NCI-H2107 (cell line): ENCODE measurements around the gene VWA3B.
"Not testable (repeated sequence)": the region's sequence is repeated elsewhere in the genome, so short reads cannot be mapped to it uniquely, and the experiment has no call there.

Source experiments
- DNase-seq: peaks from one replicate; lab custom pipeline; 2025; lab: John Stamatoyannopoulos, UW

The VWA3B gene

GRCh38 chr2:98252038-98252773 is 165.2 kb downstream of the VWA3B start:
- no peak for DNase-seq

- no peak for DNase-seq
Measured at GRCh38 chr2:98253461-98254070, 166.6 kb downstream of the VWA3B start.

GRCh38 chr2:98254504-98255059 is 167.6 kb downstream of the VWA3B start:
- DNase-seq = no peak

GRCh38 chr2:98258906-98259305 is 171.9 kb downstream of the VWA3B start:
- no peak for DNase-seq

- no peak for DNase-seq
Measured at GRCh38 chr2:98263362-98263761, 176.4 kb downstream of the VWA3B start.

- not testable (repeated sequence) for DNase-seq
Measured at GRCh38 chr2:98268225-98268624, 181.3 kb downstream of the VWA3B start.

- no peak for DNase-seq
Measured at GRCh38 chr2:98269274-98269673, 182.3 kb downstream of the VWA3B start.

- no peak for DNase-seq
Measured at GRCh38 chr2:98269830-98270229, 182.9 kb downstream of the VWA3B start.

GRCh38 chr2:98277162-98277859 is 190.3 kb downstream of the VWA3B start:
- DNase-seq = no peak

GRCh38 chr2:98278074-98278473 is 191.1 kb downstream of the VWA3B start:
- no peak for DNase-seq

GRCh38 chr2:98280376-98281102 is 193.6 kb downstream of the VWA3B start:
- no peak for DNase-seq

GRCh38 chr2:98281607-98282006 is 194.6 kb downstream of the VWA3B start:
- DNase-seq = no peak

- DNase-seq = no peak
Measured at GRCh38 chr2:98282109-98282508, 195.1 kb downstream of the VWA3B start.

GRCh38 chr2:98293030-98293429 is 206.1 kb downstream of the VWA3B start:
- DNase-seq = no peak

GRCh38 chr2:98293931-98294687 is 207.1 kb downstream of the VWA3B start:
- no peak for DNase-seq

GRCh38 chr2:98294711-98295110 is 207.7 kb downstream of the VWA3B start:
- no peak for DNase-seq

- DNase-seq = no peak
Measured at GRCh38 chr2:98295275-98295674, 208.3 kb downstream of the VWA3B start.

- no peak for DNase-seq
Measured at GRCh38 chr2:98295721-98296414, 208.9 kb downstream of the VWA3B start.

GRCh38 chr2:98296440-98296839 is 209.5 kb downstream of the VWA3B start:
- no peak for DNase-seq

- DNase-seq = no peak
Measured at GRCh38 chr2:98297817-98298682, 211.1 kb downstream of the VWA3B start.
